ENCODE measurements around the gene DLGAP5.
A peak's percentile ranks its signal among the peaks of the same experiment; 100 is the strongest.

DLGAP5 gene

GRCh38 chr14:55188686-55189295 is 2.6 kb downstream of the DLGAP5 start:
- DNase-seq (ENCODE audit: low spot score): no peak

- DNase-seq (ENCODE audit: low spot score): no peak
These were observed 11.0 kb downstream of the DLGAP5 start for GRCh38 chr14:55180434-55180833.

DNA sequence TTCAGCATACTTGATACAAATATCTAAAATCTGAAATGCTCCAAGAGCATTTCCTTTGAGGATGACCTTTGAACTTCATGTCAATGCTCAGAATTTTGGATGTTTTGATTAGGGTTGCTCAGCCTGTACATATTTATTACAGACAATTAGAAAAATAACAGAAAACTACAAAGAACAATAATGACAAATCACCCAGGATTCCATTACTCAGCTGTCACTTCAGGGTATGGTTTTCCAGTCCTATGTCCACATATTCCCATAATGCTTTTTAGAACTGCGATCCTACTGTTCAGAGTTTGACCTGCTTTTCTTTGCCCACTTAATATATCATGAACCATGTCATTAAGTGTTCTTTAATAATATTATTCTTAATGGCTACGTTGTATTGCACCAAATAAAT is 11.4 kb downstream of the DLGAP5 start:
- no peak for DNase-seq (ENCODE audit: low spot score)

GRCh38 chr14:55170526-55170925 is 20.9 kb downstream of the DLGAP5 start:
- DNase-seq (ENCODE audit: low spot score): no peak

- DNase-seq (ENCODE audit: low spot score): peak; percentile 2
These were observed 30.4 kb downstream of the DLGAP5 start for GRCh38 chr14:55160989-55161388.

- no peak for DNase-seq (ENCODE audit: low spot score)
These were observed 33.0 kb downstream of the DLGAP5 start for GRCh38 chr14:55158412-55158811.

GRCh38 chr14:55157080-55157479 is 34.3 kb downstream of the DLGAP5 start:
- no peak for DNase-seq (ENCODE audit: low spot score)

- DNase-seq (ENCODE audit: low spot score): no peak
These were observed 37.4 kb downstream of the DLGAP5 start for GRCh38 chr14:55153951-55154350.

DNA sequence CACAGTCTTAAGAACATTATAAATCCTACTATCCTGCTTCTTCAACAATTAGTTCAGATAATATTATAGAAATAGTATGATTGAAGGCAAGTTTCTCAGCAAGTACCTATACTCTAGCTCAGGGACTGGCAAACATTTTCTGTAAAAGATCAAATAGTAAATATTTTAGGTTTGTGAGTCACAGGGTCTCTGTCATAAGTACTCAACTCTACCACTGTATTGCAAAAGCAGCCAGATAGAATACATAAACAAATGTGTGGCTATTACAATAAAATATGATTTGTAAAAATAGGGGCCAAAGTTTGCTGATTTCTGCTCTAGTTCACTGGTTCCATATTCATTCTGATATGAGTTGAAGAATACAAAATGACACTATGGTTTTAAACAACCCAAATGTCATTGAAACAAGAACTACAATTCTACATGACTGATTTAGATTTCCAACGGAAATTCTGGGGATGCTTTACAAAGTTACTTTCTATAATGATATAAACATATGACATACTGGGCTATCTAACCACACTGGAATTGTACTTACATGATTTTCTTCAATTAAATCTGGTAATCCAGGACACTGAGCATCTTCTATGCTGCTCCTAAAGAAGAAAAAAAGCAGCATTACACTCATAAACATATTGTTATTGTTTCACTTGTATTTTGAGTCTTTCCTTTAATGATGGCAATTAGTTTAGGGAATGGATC is 39.2 kb downstream of the DLGAP5 start:
- DNase-seq (ENCODE audit: low spot score): no peak

DNA sequence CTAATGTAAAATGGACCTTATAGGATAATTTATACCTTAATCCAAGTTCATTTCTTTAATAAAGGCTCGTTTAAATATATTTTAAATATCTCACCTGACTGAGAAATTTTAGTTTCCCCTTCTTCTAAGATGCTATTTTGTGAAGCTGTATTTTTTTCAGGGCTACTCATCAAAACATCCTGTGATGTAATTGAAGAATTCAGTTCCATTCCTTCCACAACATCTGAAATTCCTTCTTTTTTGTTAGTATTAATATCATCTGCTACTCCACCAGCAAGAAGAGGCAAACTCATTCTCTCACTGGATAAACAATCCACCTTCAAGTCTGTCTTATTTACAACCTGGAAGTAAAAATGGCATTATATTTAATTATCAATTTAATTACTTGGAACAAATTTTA is 39.8 kb downstream of the DLGAP5 start:
- no peak for DNase-seq (ENCODE audit: low spot score)

DNA sequence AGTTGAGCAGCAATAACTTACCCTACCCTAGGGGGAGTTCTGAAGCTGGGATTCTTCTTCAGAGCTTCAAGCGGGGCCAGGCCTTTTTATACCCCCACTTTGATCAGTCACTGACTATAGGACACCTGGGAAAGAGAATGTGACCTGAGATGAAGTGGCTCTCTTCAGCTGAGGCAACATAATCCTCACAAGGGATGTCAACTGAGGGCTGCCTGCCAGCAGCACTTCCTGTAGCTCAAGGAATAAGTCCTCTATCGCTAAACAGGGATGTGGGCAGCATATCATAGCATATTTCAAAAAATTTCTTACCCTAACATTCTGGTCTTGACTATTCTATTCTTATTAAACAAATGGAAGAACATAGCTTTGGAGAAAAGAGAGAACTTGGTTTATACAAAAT is 45.0 kb downstream of the DLGAP5 start:
- no peak for DNase-seq (ENCODE audit: low spot score)

GRCh38 chr14:55142466-55142865 is 48.9 kb downstream of the DLGAP5 start:
- DNase-seq (ENCODE audit: low spot score): no peak

GRCh38 chr14:55141825-55142224 is 49.6 kb downstream of the DLGAP5 start:
- DNase-seq (ENCODE audit: low spot score): no peak

GRCh38 chr14:55139696-55140509 is 51.5 kb downstream of the DLGAP5 start:
- DNase-seq (ENCODE audit: low spot score): no peak

- no peak for DNase-seq (ENCODE audit: low spot score)
These were observed 52.2 kb downstream of the DLGAP5 start for GRCh38 chr14:55139141-55139540.

DNA sequence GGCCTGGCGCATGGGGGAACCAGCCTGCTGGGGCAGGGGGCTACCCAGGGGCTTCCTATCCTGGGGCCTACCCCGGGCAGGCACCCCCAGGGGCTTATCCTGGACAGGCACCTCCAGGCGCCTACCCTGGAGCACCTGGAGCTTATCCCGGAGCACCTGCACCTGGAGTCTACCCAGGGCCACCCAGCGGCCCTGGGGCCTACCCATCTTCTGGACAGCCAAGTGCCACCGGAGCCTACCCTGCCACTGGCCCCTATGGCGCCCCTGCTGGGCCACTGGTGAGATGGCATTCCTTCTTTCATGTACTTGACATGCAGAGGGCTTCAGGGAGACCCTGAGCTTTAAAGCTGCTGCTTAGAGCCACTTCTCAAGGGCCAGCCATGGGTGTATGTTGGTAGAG is 53.3 kb downstream of the DLGAP5 start:
- DNase-seq (ENCODE audit: low spot score): no peak

DNA sequence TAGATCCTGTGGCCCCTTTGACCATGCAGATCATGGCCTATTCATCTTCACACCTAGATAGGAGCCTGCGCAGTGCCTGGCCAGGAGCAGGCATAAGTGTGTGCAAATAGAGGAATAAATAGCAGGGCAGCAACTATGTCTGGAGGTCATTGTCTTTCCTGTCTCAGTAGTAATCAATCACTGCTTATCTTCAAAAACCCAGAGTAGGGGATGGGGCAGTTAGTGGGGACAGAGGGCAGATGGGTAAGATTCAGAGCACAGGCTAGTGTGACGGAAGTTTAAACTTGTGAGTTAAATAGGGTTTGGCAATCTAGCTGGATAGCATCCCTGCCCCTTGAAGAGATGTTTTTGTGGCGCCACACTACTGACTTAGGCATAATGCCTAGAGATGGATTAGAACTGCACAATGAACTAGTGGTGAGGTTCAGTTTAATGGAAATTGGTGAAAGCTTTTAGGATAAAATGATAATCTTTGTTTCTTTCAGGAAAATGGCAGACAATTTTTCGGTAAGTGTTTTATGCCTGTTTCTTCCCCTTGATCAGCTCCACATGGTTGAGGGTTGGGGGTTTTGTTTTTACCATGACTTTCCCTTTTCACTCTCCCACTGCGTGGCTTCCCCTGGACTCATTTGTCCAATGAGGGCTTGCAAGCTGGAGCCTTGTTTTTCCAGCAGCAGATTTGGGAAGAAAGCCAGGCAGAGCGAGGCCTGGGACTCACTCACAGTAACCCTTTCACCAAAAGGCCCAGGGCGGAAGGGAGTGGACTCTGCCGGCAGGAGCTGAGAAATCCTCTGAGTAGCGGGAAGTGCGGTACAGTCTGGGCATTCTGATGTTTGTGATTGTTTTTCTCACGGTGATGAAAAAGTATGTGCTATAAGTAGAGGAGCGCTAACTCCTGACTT is 54.2 kb downstream of the DLGAP5 start:
- DNase-seq (ENCODE audit: low spot score): no peak

GRCh38 chr14:55136241-55136640 is 55.1 kb downstream of the DLGAP5 start:
- no peak for DNase-seq (ENCODE audit: low spot score)

GRCh38 chr14:55133416-55133815 is 58.0 kb downstream of the DLGAP5 start:
- DNase-seq (ENCODE audit: low spot score): no peak

GRCh38 chr14:55131370-55132137 is 59.8 kb downstream of the DLGAP5 start:
- no peak for DNase-seq (ENCODE audit: low spot score)

GRCh38 chr14:55130196-55130550 is 61.2 kb downstream of the DLGAP5 start:
- no peak for DNase-seq (ENCODE audit: low spot score)
